HEK293 (cell line): ENCODE measurements around the gene CBFA2T2.

Source experiments
- CTCF ChIA-PET: fragments of 350-600 bp; formaldehyde crosslinking; extraction: SDS; loops from one replicate; lab custom pipeline; 2021; ENCODE audit warnings: antibody characterized with exemption; lab: Yijun Ruan, JAX
- POLR2A ChIA-PET: fragments of 300-600 bp; formaldehyde crosslinking; extraction: SDS; loops from one replicate; lab custom pipeline; 2020; ENCODE audit warnings: antibody characterized with exemption, inconsistent platforms; lab: Yijun Ruan, JAX
- H3K27ac ChIP-seq: fragments of 200-500 bp; sonication (Bioruptor generic); 2 replicates; pipeline ENCODE4 v1.5.1; 2014; ENCODE audit warnings: low read depth, low read length, control low read depth, inconsistent platforms; ENCODE audit errors: extremely low read depth
- H3K36me3 ChIP-seq, 2 experiments: fragments of 200-500 bp in 1 of 2; sonication (Bioruptor generic) in 1 of 2; 1 replicate in 1 of 2; 2 replicates in 1 of 2; pipeline ENCODE4 v1.5.1; 2014 to 2017; ENCODE audit warnings: inconsistent platforms in 2 of 2, low read length in 2 of 2; ENCODE audit not compliant: control insufficient read depth in 2 of 2, insufficient read depth in 1 of 2
- H3K4me1 ChIP-seq: fragments of 200-500 bp; sonication (Bioruptor generic); 2 replicates; pipeline ENCODE4 v1.5.1; 2014; ENCODE audit warnings: mild to moderate bottlenecking, low read length, inconsistent platforms; ENCODE audit not compliant: control insufficient read depth, insufficient read depth
- H3K4me3 ChIP-seq: 2 replicates; pipeline ENCODE4 v1.5.1; 2011; ENCODE audit warnings: low read depth, mild to moderate bottlenecking, control low read depth, low read length, moderate library complexity
- H3K9me3 ChIP-seq: fragments of 200-500 bp; sonication (Bioruptor generic); 2 replicates; pipeline ENCODE4 v1.5.1; 2014; ENCODE audit warnings: low read depth, low read length, inconsistent platforms; ENCODE audit not compliant: control insufficient read depth, insufficient read depth
- FEZF1 ChIP-seq: fragments of 450-650 bp; formaldehyde crosslinking; IDR thresholded peaks from 2 replicates; pipeline ENCODE4 v1.5.1; 2016; ENCODE audit warnings: missing biosample characterization, missing genetic modification characterization
- HOXA7 ChIP-seq: sonication (generic); formaldehyde crosslinking; IDR thresholded peaks from 2 replicates; pipeline ENCODE4 v1.8.1; 2022; ENCODE audit warnings: missing genetic modification reagents, borderline replicate concordance
- SCRT1 ChIP-seq: fragments of 450-650 bp; formaldehyde crosslinking; IDR thresholded peaks from 2 replicates; pipeline ENCODE4 v1.5.1; 2016; ENCODE audit warnings: missing biosample characterization, missing genetic modification characterization, borderline replicate concordance
- ZBTB20 ChIP-seq: fragments of 450-650 bp; formaldehyde crosslinking; IDR thresholded peaks from 2 replicates; pipeline ENCODE4 v1.5.1; 2016; ENCODE audit warnings: missing biosample characterization, missing genetic modification characterization
- ZNF10 ChIP-seq: fragments of 450-650 bp; formaldehyde crosslinking; IDR thresholded peaks from 2 replicates; pipeline ENCODE4 v1.5.1; 2017; ENCODE audit warnings: missing biosample characterization, missing genetic modification characterization
- ZNF155 ChIP-seq: fragments of 450-650 bp; formaldehyde crosslinking; IDR thresholded peaks from 2 replicates; pipeline ENCODE4 v1.5.1; 2016; ENCODE audit warnings: missing biosample characterization, missing genetic modification characterization
- ZNF292 ChIP-seq: fragments of 450-650 bp; formaldehyde crosslinking; IDR thresholded peaks from 2 replicates; pipeline ENCODE4 v1.5.1; 2016; ENCODE audit warnings: low read depth, missing biosample characterization, missing genetic modification characterization, borderline replicate concordance
- ZNF324 ChIP-seq: fragments of 450-650 bp; formaldehyde crosslinking; IDR thresholded peaks from 2 replicates; pipeline ENCODE4 v1.5.1; 2016; ENCODE audit warnings: missing biosample characterization, missing genetic modification characterization
- ZNF354C ChIP-seq: fragments of 450-650 bp; formaldehyde crosslinking; IDR thresholded peaks from 2 replicates; pipeline ENCODE4 v1.5.1; 2016; ENCODE audit warnings: missing biosample characterization, missing genetic modification characterization, low read depth, borderline replicate concordance
- ZNF426 ChIP-seq: fragments of 450-650 bp; formaldehyde crosslinking; IDR thresholded peaks from 2 replicates; pipeline ENCODE4 v1.5.1; 2017; ENCODE audit warnings: missing biosample characterization, missing genetic modification characterization, mild to moderate bottlenecking, inconsistent platforms, moderate library complexity
- ZNF571 ChIP-seq: fragments of 450-650 bp; formaldehyde crosslinking; IDR thresholded peaks from 2 replicates; pipeline ENCODE4 v1.5.0; 2017; ENCODE audit warnings: missing biosample characterization, missing genetic modification characterization
- ZNF629 ChIP-seq: fragments of 450-650 bp; formaldehyde crosslinking; IDR thresholded peaks from 2 replicates; pipeline ENCODE4 v1.5.1; 2017; ENCODE audit warnings: missing biosample characterization, missing genetic modification characterization
- ZNF658 ChIP-seq: fragments of 450-650 bp; formaldehyde crosslinking; IDR thresholded peaks from 2 replicates; pipeline ENCODE4; 2016; ENCODE audit warnings: missing biosample characterization, missing genetic modification characterization
- ZNF670 ChIP-seq: fragments of 450-650 bp; formaldehyde crosslinking; IDR thresholded peaks from 2 replicates; pipeline ENCODE4 v1.5.1; 2016; ENCODE audit warnings: missing biosample characterization, missing genetic modification characterization, low read depth
- ZNF707 ChIP-seq: fragments of 450-650 bp; formaldehyde crosslinking; IDR thresholded peaks from 2 replicates; pipeline ENCODE4 v1.5.1; 2016; ENCODE audit warnings: missing biosample characterization, missing genetic modification characterization
- ZNF791 ChIP-seq: fragments of 450-650 bp; formaldehyde crosslinking; IDR thresholded peaks from 2 replicates; pipeline ENCODE4 v1.5.1; 2016; ENCODE audit warnings: missing biosample characterization, missing genetic modification characterization
- TF ChIP-seq, protein P1 (sequence below): fragments of 450-650 bp; formaldehyde crosslinking; IDR thresholded peaks from 2 replicates; pipeline ENCODE4 v1.5.1; 2016; ENCODE audit warnings: missing biosample characterization, missing genetic modification characterization
- TF ChIP-seq, protein P2 (sequence below): fragments of 450-650 bp; formaldehyde crosslinking; IDR thresholded peaks from 2 replicates; pipeline ENCODE4 v1.5.1; 2016; ENCODE audit warnings: missing biosample characterization, missing genetic modification characterization
- TF ChIP-seq, protein P3 (sequence below): fragments of 450-650 bp; formaldehyde crosslinking; IDR thresholded peaks from 2 replicates; pipeline ENCODE4 v1.5.1; 2016; ENCODE audit warnings: missing biosample characterization, missing genetic modification characterization
- TF ChIP-seq, protein P4 (sequence below): fragments of 450-650 bp; formaldehyde crosslinking; IDR thresholded peaks from 2 replicates; pipeline ENCODE4 v1.5.1; 2016; ENCODE audit warnings: missing biosample characterization, missing genetic modification characterization

The CBFA2T2 gene

DNA sequence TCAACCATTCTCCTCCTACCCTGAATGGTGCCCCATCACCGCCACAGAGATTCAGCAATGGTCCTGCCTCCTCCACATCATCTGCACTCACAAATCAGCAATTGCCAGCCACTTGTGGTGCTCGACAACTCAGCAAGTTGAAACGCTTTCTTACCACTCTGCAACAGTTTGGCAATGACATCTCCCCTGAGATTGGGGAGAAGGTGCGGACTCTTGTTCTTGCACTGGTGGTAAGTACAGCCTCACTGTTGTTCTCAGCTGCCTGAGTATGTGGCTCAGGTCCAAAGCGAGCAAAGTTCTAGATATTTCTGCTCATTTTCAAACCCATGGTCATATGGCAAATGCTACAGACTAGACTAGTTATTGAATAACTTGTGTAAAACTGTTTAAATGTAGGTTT lies 121.2 kb downstream of the CBFA2T2 start:
- POLR2A ChIA-PET, result no interaction called here
- CTCF ChIA-PET, result no interaction called here
- no peak for TF ChIP-seq ZNF791 (tag by site-specific recombination)
- no peak for TF ChIP-seq ZNF155 (tag by site-specific recombination)
- no peak for TF ChIP-seq SCRT1
- Histone ChIP-seq H3K9me3 (no peaks in the 10 kb centered on the region), H3K36me3 (peaks cover 0 to 65% of the 10 kb centered on the region in 2 experiments; a peak in 1 of 3 replicates), H3K27ac (no peak overlapping the region), H3K4me1 (no peaks in the 10 kb centered on the region), H3K4me3 (no peak overlapping the region)

DNA sequence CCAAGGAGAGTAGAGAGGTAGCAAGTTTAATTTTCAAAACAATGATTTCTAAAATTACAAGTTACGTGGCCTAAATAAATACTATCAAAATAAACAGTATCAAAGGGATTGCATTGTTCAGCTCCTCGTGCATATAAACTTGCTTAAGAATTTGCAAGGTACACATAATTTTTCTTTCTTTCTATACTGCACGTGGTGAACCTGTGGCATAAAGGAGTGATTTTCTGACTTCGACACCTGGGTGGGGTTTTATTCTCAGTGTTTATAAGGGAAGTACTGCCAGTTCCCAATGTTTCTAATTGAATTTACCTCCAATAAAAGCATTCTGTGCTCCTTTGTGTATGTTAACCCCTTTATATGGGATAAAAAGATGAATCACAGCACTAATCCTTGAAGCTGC lies 122.1 kb downstream of the CBFA2T2 start:
- Histone ChIP-seq H3K4me3 (no peak overlapping the region), H3K36me3 (peaks cover 0 to 66% of the 10 kb centered on the region in 2 experiments; a peak in 1 of 3 replicates), H3K27ac (no peak overlapping the region), H3K4me1 (no peaks in the 10 kb centered on the region), H3K9me3 (no peaks in the 10 kb centered on the region)
- ChIA-PET CTCF (interaction anchor here (0.7 kb wide), 1 partner anchor 12 kb away, joined by 3 read pairs; no protein-coding TSS in a partner anchor), POLR2A (interaction anchor here (0.6 kb wide), 1 partner anchor 54 kb away, joined by 3 read pairs; no protein-coding TSS in a partner anchor)
- no peak for TF ChIP-seq ZNF324 (tag by site-specific recombination)
- TF ChIP-seq, protein P1, sequence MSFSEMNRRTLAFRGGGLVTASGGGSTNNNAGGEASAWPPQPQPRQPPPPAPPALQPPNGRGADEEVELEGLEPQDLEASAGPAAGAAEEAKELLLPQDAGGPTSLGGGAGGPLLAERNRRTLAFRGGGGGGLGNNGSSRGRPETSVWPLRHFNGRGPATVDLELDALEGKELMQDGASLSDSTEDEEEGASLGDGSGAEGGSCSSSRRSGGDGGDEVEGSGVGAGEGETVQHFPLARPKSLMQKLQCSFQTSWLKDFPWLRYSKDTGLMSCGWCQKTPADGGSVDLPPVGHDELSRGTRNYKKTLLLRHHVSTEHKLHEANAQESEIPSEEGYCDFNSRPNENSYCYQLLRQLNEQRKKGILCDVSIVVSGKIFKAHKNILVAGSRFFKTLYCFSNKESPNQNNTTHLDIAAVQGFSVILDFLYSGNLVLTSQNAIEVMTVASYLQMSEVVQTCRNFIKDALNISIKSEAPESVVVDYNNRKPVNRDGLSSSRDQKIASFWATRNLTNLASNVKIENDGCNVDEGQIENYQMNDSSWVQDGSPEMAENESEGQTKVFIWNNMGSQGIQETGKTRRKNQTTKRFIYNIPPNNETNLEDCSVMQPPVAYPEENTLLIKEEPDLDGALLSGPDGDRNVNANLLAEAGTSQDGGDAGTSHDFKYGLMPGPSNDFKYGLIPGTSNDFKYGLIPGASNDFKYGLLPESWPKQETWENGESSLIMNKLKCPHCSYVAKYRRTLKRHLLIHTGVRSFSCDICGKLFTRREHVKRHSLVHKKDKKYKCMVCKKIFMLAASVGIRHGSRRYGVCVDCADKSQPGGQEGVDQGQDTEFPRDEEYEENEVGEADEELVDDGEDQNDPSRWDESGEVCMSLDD, result no peak
- no peak for TF ChIP-seq ZNF10 (tag by site-specific recombination)
- no peak for TF ChIP-seq ZBTB20 (tag by site-specific recombination)
- TF ChIP-seq, protein P2, sequence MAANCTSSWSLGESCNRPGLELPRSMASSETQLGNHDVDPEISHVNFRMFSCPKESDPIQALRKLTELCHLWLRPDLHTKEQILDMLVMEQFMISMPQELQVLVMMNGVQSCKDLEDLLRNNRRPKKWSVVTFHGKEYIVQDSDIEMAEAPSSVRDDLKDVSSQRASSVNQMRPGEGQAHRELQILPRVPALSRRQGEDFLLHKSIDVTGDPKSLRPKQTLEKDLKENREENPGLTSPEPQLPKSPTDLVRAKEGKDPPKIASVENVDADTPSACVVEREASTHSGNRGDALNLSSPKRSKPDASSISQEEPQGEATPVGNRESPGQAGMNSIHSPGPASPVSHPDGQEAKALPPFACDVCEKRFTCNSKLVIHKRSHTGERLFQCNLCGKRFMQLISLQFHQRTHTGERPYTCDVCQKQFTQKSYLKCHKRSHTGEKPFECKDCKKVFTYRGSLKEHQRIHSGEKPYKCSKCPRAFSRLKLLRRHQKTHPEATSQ (tag by site-specific recombination), result no peak

DNA sequence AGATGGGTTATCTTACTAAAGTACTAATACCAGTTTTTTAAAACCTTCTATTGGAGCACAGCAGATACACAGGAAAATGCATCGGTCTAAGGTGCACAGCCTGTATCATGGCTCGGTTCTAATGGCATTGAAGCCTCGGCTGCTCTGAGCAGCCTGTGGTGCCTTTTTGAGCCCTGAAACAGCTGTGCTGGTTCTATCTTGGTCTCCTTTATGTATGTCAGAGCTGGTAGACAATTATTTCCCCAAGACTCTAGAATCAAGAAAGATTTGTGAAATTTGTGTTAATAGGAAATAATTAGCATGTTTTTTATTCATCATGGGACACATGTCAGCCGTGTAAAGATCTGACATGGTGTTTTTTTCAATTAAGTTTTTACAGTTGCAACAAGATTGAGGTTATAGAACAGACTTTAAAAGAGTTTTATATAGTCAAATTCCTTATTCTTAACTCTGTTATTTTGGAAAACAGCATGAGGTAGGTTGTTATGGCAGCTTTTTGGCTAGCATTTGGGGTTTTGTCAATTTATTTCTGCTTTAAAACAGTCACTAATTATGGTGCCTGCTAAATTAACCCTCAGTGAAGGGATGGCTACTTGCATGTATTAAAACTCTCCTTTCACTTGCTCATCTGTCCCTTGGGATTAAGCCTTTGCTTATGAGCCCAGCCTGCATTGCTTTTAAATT lies 132.0 kb downstream of the CBFA2T2 start:
- POLR2A ChIA-PET, result no interaction called here
- Histone ChIP-seq H3K36me3 (peaks cover 0 to 45% of the 10 kb centered on the region in 2 experiments; a peak in 2 of 3 replicates), H3K9me3 (no peaks in the 10 kb centered on the region), H3K4me3 (no peak overlapping the region), H3K4me1 (no peaks in the 10 kb centered on the region), H3K27ac (no peak overlapping the region)
- CTCF ChIA-PET, result no interaction called here
- TF ChIP-seq HOXA7 (CRISPR knock-in tag), result no peak
- no peak for TF ChIP-seq ZNF426
- TF ChIP-seq ZNF292, result no peak
- no peak for TF ChIP-seq ZNF707 (tag by site-specific recombination)
- TF ChIP-seq, protein P3, sequence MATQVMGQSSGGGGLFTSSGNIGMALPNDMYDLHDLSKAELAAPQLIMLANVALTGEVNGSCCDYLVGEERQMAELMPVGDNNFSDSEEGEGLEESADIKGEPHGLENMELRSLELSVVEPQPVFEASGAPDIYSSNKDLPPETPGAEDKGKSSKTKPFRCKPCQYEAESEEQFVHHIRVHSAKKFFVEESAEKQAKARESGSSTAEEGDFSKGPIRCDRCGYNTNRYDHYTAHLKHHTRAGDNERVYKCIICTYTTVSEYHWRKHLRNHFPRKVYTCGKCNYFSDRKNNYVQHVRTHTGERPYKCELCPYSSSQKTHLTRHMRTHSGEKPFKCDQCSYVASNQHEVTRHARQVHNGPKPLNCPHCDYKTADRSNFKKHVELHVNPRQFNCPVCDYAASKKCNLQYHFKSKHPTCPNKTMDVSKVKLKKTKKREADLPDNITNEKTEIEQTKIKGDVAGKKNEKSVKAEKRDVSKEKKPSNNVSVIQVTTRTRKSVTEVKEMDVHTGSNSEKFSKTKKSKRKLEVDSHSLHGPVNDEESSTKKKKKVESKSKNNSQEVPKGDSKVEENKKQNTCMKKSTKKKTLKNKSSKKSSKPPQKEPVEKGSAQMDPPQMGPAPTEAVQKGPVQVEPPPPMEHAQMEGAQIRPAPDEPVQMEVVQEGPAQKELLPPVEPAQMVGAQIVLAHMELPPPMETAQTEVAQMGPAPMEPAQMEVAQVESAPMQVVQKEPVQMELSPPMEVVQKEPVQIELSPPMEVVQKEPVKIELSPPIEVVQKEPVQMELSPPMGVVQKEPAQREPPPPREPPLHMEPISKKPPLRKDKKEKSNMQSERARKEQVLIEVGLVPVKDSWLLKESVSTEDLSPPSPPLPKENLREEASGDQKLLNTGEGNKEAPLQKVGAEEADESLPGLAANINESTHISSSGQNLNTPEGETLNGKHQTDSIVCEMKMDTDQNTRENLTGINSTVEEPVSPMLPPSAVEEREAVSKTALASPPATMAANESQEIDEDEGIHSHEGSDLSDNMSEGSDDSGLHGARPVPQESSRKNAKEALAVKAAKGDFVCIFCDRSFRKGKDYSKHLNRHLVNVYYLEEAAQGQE (tag by site-specific recombination), result no peak
- TF ChIP-seq ZNF629 (tag by site-specific recombination), result no peak
- TF ChIP-seq, protein P4, sequence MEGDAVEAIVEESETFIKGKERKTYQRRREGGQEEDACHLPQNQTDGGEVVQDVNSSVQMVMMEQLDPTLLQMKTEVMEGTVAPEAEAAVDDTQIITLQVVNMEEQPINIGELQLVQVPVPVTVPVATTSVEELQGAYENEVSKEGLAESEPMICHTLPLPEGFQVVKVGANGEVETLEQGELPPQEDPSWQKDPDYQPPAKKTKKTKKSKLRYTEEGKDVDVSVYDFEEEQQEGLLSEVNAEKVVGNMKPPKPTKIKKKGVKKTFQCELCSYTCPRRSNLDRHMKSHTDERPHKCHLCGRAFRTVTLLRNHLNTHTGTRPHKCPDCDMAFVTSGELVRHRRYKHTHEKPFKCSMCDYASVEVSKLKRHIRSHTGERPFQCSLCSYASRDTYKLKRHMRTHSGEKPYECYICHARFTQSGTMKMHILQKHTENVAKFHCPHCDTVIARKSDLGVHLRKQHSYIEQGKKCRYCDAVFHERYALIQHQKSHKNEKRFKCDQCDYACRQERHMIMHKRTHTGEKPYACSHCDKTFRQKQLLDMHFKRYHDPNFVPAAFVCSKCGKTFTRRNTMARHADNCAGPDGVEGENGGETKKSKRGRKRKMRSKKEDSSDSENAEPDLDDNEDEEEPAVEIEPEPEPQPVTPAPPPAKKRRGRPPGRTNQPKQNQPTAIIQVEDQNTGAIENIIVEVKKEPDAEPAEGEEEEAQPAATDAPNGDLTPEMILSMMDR (tag by site-specific recombination), result no peak
- TF ChIP-seq ZNF354C (tag by site-specific recombination), result no peak
- TF ChIP-seq ZNF571 (tag by site-specific recombination), result no peak
- TF ChIP-seq FEZF1 (tag by site-specific recombination), result no peak
- TF ChIP-seq ZNF658 (tag by site-specific recombination), result no peak
- no peak for TF ChIP-seq ZNF670
